HL-60 (cell line): ENCODE measurements around the gene INPP5B.

ENCODE experiments used
- DNase-seq, 2 experiments: peaks; one replicate each; pipeline ENCODE4 v3.0.0-alpha.2; 2010 to 2020; ENCODE audit warnings: low read depth in 1 of 2, low spot score in 1 of 2
- H3K27ac ChIP-seq: fragments of 250-450 bp; sonication (Bioruptor Pico); replicated peaks from 2 replicates; pipeline ENCODE4 v1.5.1; 2020; ENCODE audit warnings: mild to moderate bottlenecking, moderate library complexity
- H3K27me3 ChIP-seq: fragments of 250-450 bp; sonication (Bioruptor Pico); 2 replicates; pipeline ENCODE4 v1.5.1; 2021; ENCODE audit warnings: mild to moderate bottlenecking, moderate library complexity; ENCODE audit not compliant: insufficient read depth, poor library complexity, severe bottlenecking
- H3K4me3 ChIP-seq: replicated peaks from 2 replicates; pipeline ENCODE4 v1.5.1; 2011; ENCODE audit warnings: mild to moderate bottlenecking, control low read depth, low read length; ENCODE audit not compliant: insufficient read depth
- CTCF ChIP-seq: IDR thresholded peaks from one replicate; pipeline ENCODE4 v1.5.1; 2011; ENCODE audit warnings: low read length, control low read depth, inconsistent platforms; ENCODE audit not compliant: insufficient read depth
- GABPA ChIP-seq: IDR thresholded peaks from 2 replicates; pipeline ENCODE4 v1.6.1; 2012; ENCODE audit warnings: low read depth
- POLR2AphosphoS5 ChIP-seq: IDR thresholded peaks from 2 replicates; pipeline ENCODE4 v1.6.1; 2012; ENCODE audit warnings: low read depth
- REST ChIP-seq: IDR thresholded peaks from 2 replicates; pipeline ENCODE4 v1.6.1; 2012; ENCODE audit warnings: low read depth; ENCODE audit not compliant: insufficient replicate concordance
- SPI1 ChIP-seq: IDR thresholded peaks from 2 replicates; pipeline ENCODE4 v1.6.1; 2012; ENCODE audit warnings: low read depth, mild to moderate bottlenecking, borderline replicate concordance
- long read RNA-seq: library from polyadenylated mRNA; unstranded; transcript quantifications from one replicate; pipeline ENCODE4 v2.0.0, GENCODE V29; 2020

Gene INPP5B
- long read RNA-seq, transcript INPP5B-205 (18 exons, 3,905 nt) = major isoform, 73 of 135 reads
- long read RNA-seq, transcript INPP5B-203 (24 exons, 3,060 nt) = minor isoform, 27 of 135 reads
- long read RNA-seq, partial matches to known transcripts = 6 of 135 reads
- long read RNA-seq, other reads (novel, unspliced or antisense) = 28 of 135 reads

- TF ChIP-seq REST (no peak), CTCF (no peak), POLR2AphosphoS5 (peak; percentile 63; the same call in 1 of the 2 replicates), GABPA (no peak), SPI1 (0 out of 2 replicates have a peak, but pooled peaks have one; percentile 5)
- peak; percentile 60 to 90 for DNase-seq
- no peaks in the 10 kb centered on the region for H3K27me3 ChIP-seq
- H3K27ac ChIP-seq = peak within 1 kb of the TSS; percentile 73
- H3K4me3 ChIP-seq = peak within 1 kb of the TSS; percentile 79
Observed at GRCh38 chr1:37946703-37947360, at the start of gene INPP5B. Gene INPP5B, minus strand, starts transcription at chr1:37947053. Its CDS starts 745 bp downstream, at chr1:37946308.

- H3K4me3 ChIP-seq = peak overlapping the region; percentile 31
- TF ChIP-seq GABPA = no peak
- no peak for TF ChIP-seq POLR2AphosphoS5
- TF ChIP-seq REST = no peak
- no peak for TF ChIP-seq SPI1
- TF ChIP-seq CTCF = no peak
- peak overlapping the region; percentile 58 for H3K27ac ChIP-seq
- no peak for DNase-seq
- H3K27me3 ChIP-seq = no peaks in the 10 kb centered on the region
Observed at GRCh38 chr1:37995751-37996345, 49.0 kb upstream of the INPP5B start.

- TF ChIP-seq CTCF = no peak
- no peak for TF ChIP-seq GABPA
- no peak for TF ChIP-seq REST
- peak; percentile 16; the same call in 1 of the 2 replicates for TF ChIP-seq POLR2AphosphoS5
- TF ChIP-seq SPI1 = peak; percentile 74; the same call in 1 of the 2 replicates
- Histone ChIP-seq H3K27me3 (no peaks in the 10 kb centered on the region), H3K4me3 (no peak overlapping the region), H3K27ac (peak overlapping the region; percentile 58)
- DNase-seq = peak in 1 of 2 experiments; percentile 49
Observed at GRCh38 chr1:37994886-37995566, 48.2 kb upstream of the INPP5B start.
